Activated CD8-positive, alpha-beta memory T cell treated with anti-CD3 and anti-CD28 coated beads, Interleukin-2, amount 50 U/mL, for 1 hour (primary cell): ENCODE data around the gene NR3C1.
"Not testable (repeated sequence)": the region's sequence is repeated elsewhere in the genome, so short reads cannot be mapped to it uniquely, and the experiment has no call there.

ENCODE experiments used
- DNase-seq: peaks from one replicate; pipeline ENCODE4 v3.0.0-alpha.2; 2020; ENCODE audit errors: extremely low read depth

Gene NR3C1

GRCh38 chr5:143337946-143338345 is 65.5 kb downstream of the NR3C1 start:
- no peak for DNase-seq

GRCh38 chr5:143336485-143336884 is 67.0 kb downstream of the NR3C1 start:
- DNase-seq: no peak

- no peak for DNase-seq
Observed at GRCh38 chr5:143334903-143335302, 68.6 kb downstream of the NR3C1 start.

- DNase-seq: not testable (repeated sequence)
Observed at GRCh38 chr5:143334380-143334779, 69.1 kb downstream of the NR3C1 start.

GRCh38 chr5:143331956-143332355 is 71.5 kb downstream of the NR3C1 start:
- no peak for DNase-seq

- no peak for DNase-seq
Observed at GRCh38 chr5:143329843-143330242, 73.6 kb downstream of the NR3C1 start.

- DNase-seq: no peak
Observed at GRCh38 chr5:143328589-143329220, 74.8 kb downstream of the NR3C1 start.

- not testable (repeated sequence) for DNase-seq
Observed at GRCh38 chr5:143325086-143325485, 78.4 kb downstream of the NR3C1 start.

- DNase-seq: not testable (repeated sequence)
Observed at GRCh38 chr5:143322931-143323630, 80.4 kb downstream of the NR3C1 start.

- no peak for DNase-seq
Observed at GRCh38 chr5:143322176-143322575, 81.3 kb downstream of the NR3C1 start.

- no peak for DNase-seq
Observed at GRCh38 chr5:143319437-143320227, 83.9 kb downstream of the NR3C1 start.

- no peak for DNase-seq
Observed at GRCh38 chr5:143318833-143319232, 84.7 kb downstream of the NR3C1 start.

GRCh38 chr5:143318270-143318669 is 85.2 kb downstream of the NR3C1 start:
- no peak for DNase-seq

- no peak for DNase-seq
Observed at GRCh38 chr5:143316844-143317631, 86.4 kb downstream of the NR3C1 start.

- DNase-seq: no peak
Observed at GRCh38 chr5:143316337-143316736, 87.1 kb downstream of the NR3C1 start.

GRCh38 chr5:143315929-143316328 is 87.6 kb downstream of the NR3C1 start:
- no peak for DNase-seq

GRCh38 chr5:143315214-143315613 is 88.3 kb downstream of the NR3C1 start:
- DNase-seq: no peak

- DNase-seq: no peak
Observed at GRCh38 chr5:143314659-143315058, 88.8 kb downstream of the NR3C1 start.

- no peak for DNase-seq
Observed at GRCh38 chr5:143314099-143314498, 89.4 kb downstream of the NR3C1 start.

GRCh38 chr5:143313298-143313852 is 90.1 kb downstream of the NR3C1 start:
- no peak for DNase-seq

GRCh38 chr5:143312822-143313221 is 90.7 kb downstream of the NR3C1 start:
- DNase-seq: no peak

- no peak for DNase-seq
Observed at GRCh38 chr5:143311955-143312354, 91.5 kb downstream of the NR3C1 start.
